ENCODE results near the gene TGFBRAP1.
"Not testable (repeated sequence)": the region's sequence is repeated elsewhere in the genome, so short reads cannot be mapped to it uniquely, and the experiment has no call there.

TGFBRAP1 gene

DNA sequence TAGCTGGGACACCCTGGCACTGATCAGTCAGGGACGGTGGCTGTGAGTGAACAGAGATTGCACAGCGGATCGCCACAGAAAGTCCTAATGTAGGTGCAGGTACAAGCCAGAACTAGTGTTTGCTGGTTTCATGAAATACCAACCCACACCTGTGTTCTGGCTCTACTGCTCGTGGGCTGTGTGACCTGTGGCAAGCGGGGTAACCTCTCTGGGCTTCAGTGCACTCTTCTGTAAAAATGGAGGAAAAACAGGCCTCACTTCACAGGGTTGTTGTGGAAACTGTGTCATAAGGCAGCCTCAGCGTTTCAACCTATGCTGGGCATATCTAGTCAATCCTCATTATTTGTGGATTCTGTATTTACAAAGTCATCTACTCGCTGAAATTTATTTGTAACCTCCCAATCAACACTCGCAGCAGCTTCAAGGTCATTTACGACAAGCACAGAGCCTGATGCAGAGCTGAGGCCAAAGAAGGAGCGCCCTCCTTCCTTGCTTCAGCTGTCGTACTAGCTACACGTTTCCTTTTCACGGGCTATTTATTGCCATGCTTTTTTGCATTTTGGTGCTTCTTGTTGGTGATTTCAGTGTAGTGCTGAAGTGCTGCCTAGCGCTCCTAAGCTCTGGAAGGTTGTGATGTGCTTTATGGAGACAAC is 58.0 kb downstream of the TGFBRAP1 start:
- DNase-seq = no peak

GRCh38 chr2:105269426-105269825 is 60.1 kb downstream of the TGFBRAP1 start:
- no peak for DNase-seq

DNA sequence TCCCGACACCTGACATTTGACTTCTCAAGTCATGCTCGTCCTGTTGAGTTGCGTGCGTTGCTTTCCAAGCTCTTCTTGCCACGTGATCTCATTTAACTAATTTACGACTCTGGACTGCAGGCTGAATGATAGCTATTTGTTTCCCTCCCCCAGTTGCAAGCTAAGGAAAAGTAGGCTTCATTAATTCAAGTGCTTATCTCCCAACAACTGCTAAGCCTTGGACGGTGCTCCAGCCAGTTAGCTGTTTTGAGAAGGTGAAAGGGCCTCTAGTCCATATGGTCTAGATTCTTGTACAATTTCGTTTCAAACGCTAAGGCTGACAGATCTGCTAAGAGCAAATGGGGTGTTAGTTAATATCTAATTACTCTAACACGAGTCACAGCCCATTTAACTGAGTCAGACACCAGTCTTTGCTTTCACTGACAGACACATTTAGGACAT is 66.9 kb downstream of the TGFBRAP1 start:
- no peak for DNase-seq

DNA sequence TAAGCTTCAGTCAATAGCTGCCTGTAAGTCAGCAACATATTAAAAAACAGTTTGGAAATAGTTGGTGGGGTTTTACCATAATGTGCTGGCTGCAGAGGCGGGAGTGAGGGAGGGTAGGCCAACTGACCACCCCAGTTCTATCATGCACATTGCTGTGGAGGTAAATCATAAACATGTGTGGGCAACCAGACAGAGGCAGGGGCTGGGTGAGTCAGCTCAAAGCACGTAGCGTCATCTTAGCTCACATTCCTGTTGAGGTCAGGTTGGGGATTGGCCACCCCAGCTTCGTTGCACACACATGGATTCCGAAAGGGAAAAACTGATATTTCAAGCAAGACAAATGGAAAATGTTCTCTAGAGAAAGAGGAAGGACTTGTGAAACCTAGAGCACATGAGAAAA is 68.5 kb downstream of the TGFBRAP1 start:
- DNase-seq = no peak

- no peak for DNase-seq
Measured at GRCh38 chr2:105258835-105259350, 70.6 kb downstream of the TGFBRAP1 start.

- no peak for DNase-seq
Measured at GRCh38 chr2:105257981-105258380, 71.6 kb downstream of the TGFBRAP1 start.

GRCh38 chr2:105256431-105257047 is 73.0 kb downstream of the TGFBRAP1 start:
- DNase-seq = no peak

DNA sequence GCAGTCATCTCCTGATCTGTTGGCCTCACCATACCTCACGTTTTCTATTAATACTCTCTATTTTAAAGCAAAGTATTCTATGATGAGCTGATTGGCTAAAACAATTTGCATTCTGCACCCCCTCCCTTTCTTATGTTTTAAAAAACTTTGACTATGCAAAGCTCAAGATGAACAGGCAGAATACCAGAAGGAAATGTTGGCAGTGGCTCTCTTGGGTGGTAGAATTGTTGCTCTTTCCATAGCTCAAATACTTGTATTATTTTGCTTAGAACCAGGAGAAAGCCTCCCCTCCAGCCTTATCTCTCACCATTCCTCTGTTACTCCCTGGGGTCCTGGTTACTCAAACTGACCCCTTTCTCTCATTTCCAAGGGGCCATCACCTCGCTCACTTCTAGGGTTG is 73.6 kb downstream of the TGFBRAP1 start:
- DNase-seq = no peak

DNA sequence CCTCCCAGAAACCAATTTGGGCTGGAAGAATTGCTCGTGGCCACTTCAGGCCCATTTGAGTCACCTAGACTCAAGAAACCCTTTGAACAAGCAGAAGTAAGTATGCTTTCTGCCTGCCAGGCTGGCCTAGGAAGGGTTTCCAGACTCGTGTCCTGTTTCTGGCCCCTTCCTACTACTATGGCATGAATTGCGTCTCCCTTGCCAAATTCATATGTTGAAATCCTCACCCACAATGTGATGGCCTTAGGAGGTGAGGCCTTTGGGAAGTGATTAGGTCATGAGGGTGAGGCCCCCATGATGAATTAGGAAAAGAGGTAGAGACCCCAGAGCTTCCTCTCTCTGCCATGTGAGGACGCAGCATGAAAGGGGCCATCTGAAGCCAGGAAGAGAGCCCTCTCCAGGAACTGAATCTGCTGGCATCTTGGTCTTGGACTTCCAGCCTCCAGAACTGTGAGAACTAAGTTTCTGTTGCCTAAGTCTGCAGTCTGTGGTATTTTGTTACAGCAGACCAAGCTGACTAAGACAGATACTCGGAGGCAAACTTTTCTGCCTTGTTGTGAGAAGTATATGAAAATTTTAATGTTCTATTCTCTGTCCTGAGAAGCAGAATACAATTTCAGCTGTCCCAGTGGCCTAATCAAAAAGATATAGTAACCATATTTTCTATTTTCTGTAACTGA is 74.9 kb downstream of the TGFBRAP1 start:
- no peak for DNase-seq

- DNase-seq = no peak
Measured at GRCh38 chr2:105252271-105252670, 77.3 kb downstream of the TGFBRAP1 start.

DNA sequence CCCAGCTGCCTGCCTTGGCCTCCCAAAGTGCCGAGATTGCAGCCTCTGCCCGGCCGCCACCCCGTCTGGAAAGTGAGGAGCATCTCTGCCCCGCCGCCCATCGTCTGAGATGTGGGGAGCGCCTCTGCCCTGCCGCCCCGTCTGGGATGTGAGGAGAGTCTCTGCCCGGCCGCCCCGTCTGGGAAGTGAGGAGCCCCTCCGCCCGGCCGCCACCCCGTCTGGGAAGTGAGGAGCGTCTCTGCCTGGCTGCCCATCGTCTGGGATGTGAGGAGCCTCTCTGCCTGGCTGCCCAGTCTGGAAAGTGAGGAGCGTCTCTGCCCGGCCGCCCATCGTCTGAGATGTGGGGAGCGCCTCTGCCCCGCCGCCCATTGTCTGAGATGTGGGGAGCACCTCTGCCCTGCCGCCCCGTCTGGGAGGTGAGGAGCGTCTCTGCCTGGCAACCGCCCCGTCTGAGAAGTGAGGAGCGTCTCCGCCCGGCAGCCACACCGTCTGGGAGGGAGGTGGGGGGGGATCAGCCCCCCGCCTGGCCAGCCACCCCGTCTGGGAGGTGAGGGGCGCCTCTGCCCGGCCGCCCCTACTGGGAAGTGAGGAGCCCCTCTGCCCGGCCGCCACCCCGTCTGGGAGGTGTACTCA is 78.4 kb downstream of the TGFBRAP1 start:
- DNase-seq = not testable (repeated sequence)

- no peak for DNase-seq
Measured at GRCh38 chr2:105249891-105250290, 79.6 kb downstream of the TGFBRAP1 start.

- DNase-seq = no peak
Measured at GRCh38 chr2:105249181-105249580, 80.4 kb downstream of the TGFBRAP1 start.

- DNase-seq = no peak
Measured at GRCh38 chr2:105248316-105249070, 81.0 kb downstream of the TGFBRAP1 start.

GRCh38 chr2:105244451-105244850 is 85.1 kb downstream of the TGFBRAP1 start:
- no peak for DNase-seq

DNA sequence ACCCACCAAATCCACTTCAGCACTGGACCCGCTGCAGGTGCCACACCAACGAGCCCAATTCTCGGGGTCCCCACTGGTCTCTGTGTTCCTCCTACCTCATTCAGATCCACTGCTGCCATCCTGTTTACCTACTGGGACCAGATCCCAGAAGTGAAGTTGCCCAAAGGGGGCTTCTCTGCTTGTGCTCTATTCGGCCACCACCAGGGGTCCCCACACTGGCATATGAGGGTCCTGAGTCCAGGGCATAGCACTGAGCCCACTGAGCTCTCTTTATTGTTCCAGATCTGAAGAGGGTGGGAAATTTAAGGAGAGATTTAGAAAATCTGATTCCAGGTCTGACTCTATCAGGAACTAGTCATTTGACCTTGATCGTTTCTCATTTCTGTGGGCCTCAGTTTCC is 85.6 kb downstream of the TGFBRAP1 start:
- DNase-seq = no peak

DNA sequence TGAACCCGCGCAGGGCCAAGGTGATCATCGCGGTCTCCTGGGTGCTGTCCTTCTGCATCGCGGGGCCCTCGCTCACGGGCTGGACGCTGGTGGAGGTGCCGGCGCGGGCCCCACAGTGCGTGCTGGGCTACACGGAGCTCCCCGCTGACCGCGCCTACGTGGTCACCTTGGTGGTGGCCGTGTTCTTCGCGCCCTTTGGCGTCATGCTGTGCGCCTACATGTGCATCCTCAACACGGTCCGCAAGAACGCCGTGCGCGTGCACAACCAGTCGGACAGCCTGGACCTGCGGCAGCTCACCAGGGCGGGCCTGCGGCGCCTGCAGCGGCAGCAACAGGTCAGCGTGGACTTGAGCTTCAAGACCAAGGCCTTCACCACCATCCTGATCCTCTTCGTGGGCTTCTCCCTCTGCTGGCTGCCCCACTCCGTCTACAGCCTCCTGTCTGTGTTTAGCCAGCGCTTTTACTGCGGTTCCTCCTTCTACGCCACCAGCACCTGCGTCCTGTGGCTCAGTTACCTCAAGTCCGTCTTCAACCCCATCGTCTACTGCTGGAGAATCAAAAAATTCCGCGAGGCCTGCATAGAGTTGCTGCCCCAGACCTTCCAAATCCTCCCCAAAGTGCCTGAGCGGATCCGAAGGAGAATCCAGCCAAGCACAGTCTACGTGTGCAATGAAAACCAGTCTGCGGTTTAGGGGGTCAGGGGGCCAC is 87.1 kb downstream of the TGFBRAP1 start:
- DNase-seq = no peak

DNA sequence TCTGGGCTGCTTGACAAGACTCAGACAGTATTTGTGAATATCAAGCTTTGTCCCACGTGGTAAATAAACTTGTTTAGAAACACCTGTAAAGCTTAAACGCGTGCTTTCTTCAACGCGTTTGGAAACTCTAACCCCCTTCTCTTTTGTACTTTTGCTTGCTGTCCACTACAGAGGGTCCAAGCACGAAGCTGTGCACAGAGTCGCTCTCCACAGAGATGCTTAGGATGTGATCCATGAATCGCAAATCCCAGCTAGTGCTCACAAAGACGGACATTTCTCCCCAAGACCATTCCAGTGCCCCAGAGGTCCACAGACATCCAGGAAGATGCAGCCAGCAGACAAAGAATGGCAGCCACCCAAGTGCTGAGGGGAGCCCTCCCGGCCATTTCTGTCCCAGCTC is 88.1 kb downstream of the TGFBRAP1 start, which contains the start of gene GPR45:
TSS of gene GPR45 (plus strand) at position 301 of the 400 bp plus-strand sequence. CDS start 116 bp downstream, outside the sequence.
- DNase-seq = no peak

DNA sequence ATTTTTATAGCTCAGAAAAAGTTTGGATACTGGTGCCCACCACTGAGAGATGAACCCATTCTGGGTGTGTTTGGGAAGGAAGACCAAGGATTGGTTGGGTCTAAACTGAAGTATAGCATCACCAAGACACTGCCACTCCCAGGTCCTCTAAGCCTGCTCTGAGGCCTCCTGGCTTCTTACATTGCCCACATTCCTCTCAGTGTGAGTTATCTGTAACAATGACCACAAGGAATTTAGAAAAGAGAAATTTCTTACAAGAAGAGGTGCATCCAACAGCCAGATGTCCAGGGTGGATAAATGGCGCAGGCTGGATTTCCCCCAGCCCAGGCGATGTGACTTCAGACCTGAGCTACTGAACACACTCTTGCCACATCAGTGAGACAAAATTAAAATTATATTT is 89.6 kb downstream of the TGFBRAP1 start:
- DNase-seq = no peak

- DNase-seq = no peak
Measured at GRCh38 chr2:105238664-105239240, 90.8 kb downstream of the TGFBRAP1 start.

GRCh38 chr2:105237045-105237765 is 92.3 kb downstream of the TGFBRAP1 start:
- no peak for DNase-seq

All from CD4-positive, alpha-beta T cell treated with Interleukin-10 for 1 hour (primary cell).